Keratinocyte (primary cell): ENCODE data around the gene ACOT4.

Source experiments
- CTCF ChIP-seq, 3 experiments: IDR thresholded peaks in 1 of 3; conservative IDR thresholded peaks in 1 of 3; optimal IDR thresholded peaks in 1 of 3; 2 replicates in 2 of 3; 3 replicates in 1 of 3; pipeline versions ENCODE3 to v1.5.1; 2011; ENCODE audit warnings: low read length in 3 of 3, mild to moderate bottlenecking in 3 of 3, moderate library complexity in 2 of 3, control low read depth in 1 of 3, inconsistent platforms in 1 of 3; ENCODE audit not compliant: insufficient read depth in 2 of 3; ENCODE audit errors: extremely low read depth in 1 of 3
- EZH2 ChIP-seq: IDR thresholded peaks from one replicate; pipeline ENCODE4 v1.6.1; 2012; ENCODE audit warnings: inconsistent platforms, mild to moderate bottlenecking, low read length, moderate library complexity

GRCh38 chr14:73623504-73624054 is 31.9 kb downstream of the ACOT4 start:
- TF ChIP-seq EZH2 = no peak
- no peak for TF ChIP-seq CTCF (optimal IDR thresholded peaks at IDR 0.05 in 1 of 3, IDR thresholded peaks at IDR 0.05 in 1 of 3, conservative IDR thresholded peaks at IDR 0.05 in 1 of 3; ENCODE audit: extremely low read depth in 1 of 3, insufficient read depth in 2 of 3, low read length in 3 of 3)
